Measurements from ENCODE around the gene CLCNKA.
A peak's percentile ranks its signal among the peaks of the same experiment; 100 is the strongest.
"Not testable (repeated sequence)": the region's sequence is repeated elsewhere in the genome, so short reads cannot be mapped to it uniquely, and the experiment has no call there.

The CLCNKA gene

GRCh38 chr1:16018308-16018707 lies 3.5 kb upstream of the CLCNKA start:
- ATAC-seq (ENCODE audit: low read depth): no peak
- Mint-ChIP-seq H3K4me1 (peaks cover 8% of the 10 kb centered on the region), H3K27me3 (peaks cover 8% of the 10 kb centered on the region), H3K27ac (no peak overlapping the region), H3K9me3 (no peaks in the 10 kb centered on the region), H3K36me3 (no peaks in the 10 kb centered on the region), H3K4me3 (no peak overlapping the region)
- DNase-seq (ENCODE audit: low spot score in 2 of 2): no peak

- H3K27me3 Mint-ChIP-seq: peaks cover 8% of the 10 kb centered on the region
These were observed 2.8 kb upstream of the CLCNKA start for GRCh38 chr1:16018749-16019643.

GRCh38 chr1:16019644-16020277 lies 2.1 kb upstream of the CLCNKA start:
- Mint-ChIP-seq H3K27ac (no peak overlapping the region), H3K27me3 (peaks cover 8% of the 10 kb centered on the region), H3K36me3 (no peaks in the 10 kb centered on the region), H3K4me1 (peaks cover 6% of the 10 kb centered on the region), H3K9me3 (no peaks in the 10 kb centered on the region), H3K4me3 (no peak overlapping the region)
- ATAC-seq (ENCODE audit: low read depth) (no peak), DNase-seq (ENCODE audit: low spot score in 2 of 2) (no peak)

More at GRCh38 chr1:16018749-16019643, 2.8 kb upstream of the CLCNKA start:
- ATAC-seq (ENCODE audit: low read depth) (no peak), DNase-seq (ENCODE audit: low spot score in 2 of 2) (no peak)
- Mint-ChIP-seq H3K4me1 (peaks cover 8% of the 10 kb centered on the region), H3K4me3 (no peak overlapping the region), H3K9me3 (no peaks in the 10 kb centered on the region), H3K36me3 (no peaks in the 10 kb centered on the region), H3K27ac (no peak overlapping the region)

- no peak overlapping the region for H3K4me3 Mint-ChIP-seq
These were observed 1.5 kb upstream of the CLCNKA start for GRCh38 chr1:16020325-16020724.

GRCh38 chr1:16020878-16021277 lies 958 bp upstream of the CLCNKA start:
- not testable (repeated sequence) for H3K27ac Mint-ChIP-seq; H3K4me3 Mint-ChIP-seq; ATAC-seq (ENCODE audit: low read depth); H3K4me1 Mint-ChIP-seq; H3K9me3 Mint-ChIP-seq; H3K27me3 Mint-ChIP-seq; H3K36me3 Mint-ChIP-seq; DNase-seq (ENCODE audit: low spot score in 2 of 2)

More at GRCh38 chr1:16020325-16020724, 1.5 kb upstream of the CLCNKA start:
- H3K27me3 Mint-ChIP-seq: peaks cover 6% of the 10 kb centered on the region
- no peak overlapping the region for H3K27ac Mint-ChIP-seq
- DNase-seq (ENCODE audit: low spot score in 2 of 2) (no peak), ATAC-seq (ENCODE audit: low read depth) (no peak)
- no peaks in the 10 kb centered on the region for H3K9me3 Mint-ChIP-seq
- no peaks in the 10 kb centered on the region for H3K36me3 Mint-ChIP-seq
- peaks cover 1% of the 10 kb centered on the region for H3K4me1 Mint-ChIP-seq

GRCh38 chr1:16022393-16022792 lies 557 bp downstream of the CLCNKA start:
- peaks cover 6% of the 10 kb centered on the region for H3K27me3 Mint-ChIP-seq
- no peak for ATAC-seq (ENCODE audit: low read depth)
- no peaks in the 10 kb centered on the region for H3K4me1 Mint-ChIP-seq

GRCh38 chr1:16023050-16023653 lies 1.3 kb downstream of the CLCNKA start:
- no peaks in the 10 kb centered on the region for H3K4me1 Mint-ChIP-seq
- DNase-seq (ENCODE audit: low spot score in 2 of 2) (no peak), ATAC-seq (ENCODE audit: low read depth) (no peak)
- no peak overlapping the region for H3K27ac Mint-ChIP-seq
- H3K4me3 Mint-ChIP-seq: no peak overlapping the region
- no peaks in the 10 kb centered on the region for H3K9me3 Mint-ChIP-seq
- peaks cover 10% of the 10 kb centered on the region for H3K27me3 Mint-ChIP-seq
- H3K36me3 Mint-ChIP-seq: no peaks in the 10 kb centered on the region

More at GRCh38 chr1:16022393-16022792, 557 bp downstream of the CLCNKA start:
- no peaks in the 10 kb centered on the region for H3K9me3 Mint-ChIP-seq
- H3K27ac Mint-ChIP-seq: no peak overlapping the region
- H3K36me3 Mint-ChIP-seq: no peaks in the 10 kb centered on the region
- no peak overlapping the region for H3K4me3 Mint-ChIP-seq
- no peak for DNase-seq (ENCODE audit: low spot score in 2 of 2)

- H3K4me1 Mint-ChIP-seq; H3K36me3 Mint-ChIP-seq; H3K27ac Mint-ChIP-seq; H3K4me3 Mint-ChIP-seq; ATAC-seq (ENCODE audit: low read depth); DNase-seq (ENCODE audit: low spot score in 2 of 2); H3K9me3 Mint-ChIP-seq: not testable (repeated sequence)
- H3K27me3 Mint-ChIP-seq: peaks cover 26% of the 10 kb centered on the region
These were observed 4.5 kb downstream of the CLCNKA start for GRCh38 chr1:16026302-16026701.

- ATAC-seq (ENCODE audit: low read depth) (peak; percentile 53), DNase-seq (ENCODE audit: low spot score in 2 of 2) (no peak)
- H3K27me3 Mint-ChIP-seq: peaks cover 21% of the 10 kb centered on the region
- peak overlapping the region; percentile 44 for H3K4me3 Mint-ChIP-seq
- H3K9me3 Mint-ChIP-seq: no peaks in the 10 kb centered on the region
- no peaks in the 10 kb centered on the region for H3K36me3 Mint-ChIP-seq
- H3K27ac Mint-ChIP-seq: no peak overlapping the region
- H3K4me1 Mint-ChIP-seq: peaks cover 2% of the 10 kb centered on the region
These were observed 5.1 kb downstream of the CLCNKA start for GRCh38 chr1:16026723-16027484.

- H3K4me1 Mint-ChIP-seq: peaks cover 5% of the 10 kb centered on the region
- H3K27ac Mint-ChIP-seq: no peak overlapping the region
- no peak for ATAC-seq (ENCODE audit: low read depth)
These were observed 6.6 kb downstream of the CLCNKA start for GRCh38 chr1:16028237-16029002.

GRCh38 chr1:16029003-16029268 lies 7.1 kb downstream of the CLCNKA start:
- peaks cover 23% of the 10 kb centered on the region for H3K27me3 Mint-ChIP-seq
- H3K4me3 Mint-ChIP-seq; H3K4me1 Mint-ChIP-seq; H3K9me3 Mint-ChIP-seq; H3K27ac Mint-ChIP-seq; DNase-seq (ENCODE audit: low spot score in 2 of 2); H3K36me3 Mint-ChIP-seq; ATAC-seq (ENCODE audit: low read depth): not testable (repeated sequence)

More at GRCh38 chr1:16028237-16029002, 6.6 kb downstream of the CLCNKA start:
- DNase-seq (ENCODE audit: low spot score in 2 of 2): no peak
- no peaks in the 10 kb centered on the region for H3K9me3 Mint-ChIP-seq
- H3K27me3 Mint-ChIP-seq: peaks cover 23% of the 10 kb centered on the region
- peak overlapping the region; percentile 24 for H3K4me3 Mint-ChIP-seq
- no peaks in the 10 kb centered on the region for H3K36me3 Mint-ChIP-seq

GRCh38 chr1:16029288-16029687 lies 7.5 kb downstream of the CLCNKA start:
- Mint-ChIP-seq H3K27me3 (peaks cover 23% of the 10 kb centered on the region), H3K36me3 (no peaks in the 10 kb centered on the region), H3K4me1 (peaks cover 5% of the 10 kb centered on the region), H3K4me3 (no peak overlapping the region), H3K27ac (no peak overlapping the region), H3K9me3 (no peaks in the 10 kb centered on the region)
- ATAC-seq (ENCODE audit: low read depth) (no peak), DNase-seq (ENCODE audit: low spot score in 2 of 2) (no peak)

GRCh38 chr1:16031551-16031950 lies 9.7 kb downstream of the CLCNKA start:
- DNase-seq (ENCODE audit: low spot score in 2 of 2) (no peak), ATAC-seq (ENCODE audit: low read depth) (no peak)
- Mint-ChIP-seq H3K4me1 (peaks cover 5% of the 10 kb centered on the region), H3K27me3 (peaks cover 23% of the 10 kb centered on the region), H3K36me3 (no peaks in the 10 kb centered on the region), H3K4me3 (no peak overlapping the region), H3K9me3 (no peaks in the 10 kb centered on the region), H3K27ac (no peak overlapping the region)

Measured in memory B cell (primary cell).